Lung (tissue), 12 donors: ENCODE results near the gene VAMP8. TPM values are rescaled to one million over a fixed set of nuclear protein-coding genes. Genes with fewer than 3 reads are reported as not detected.

Experiments
- ATAC-seq: fragments of 200-7000 bp; cut with Tn5 transposase; one replicate; pipeline ENCODE4 v1.9.1; 2020; ENCODE audit warnings: moderate number of reproducible peaks; ENCODE audit not compliant: insufficient read depth, low FRiP score
- DNase-seq, 3 donors: peaks; one replicate each; pipeline ENCODE4 v3.0.0-alpha.2; 2013 to 2017
- H3K27ac ChIP-seq, 2 donors: one replicate each; pipeline ENCODE4 v1.5.1; 2013; ENCODE audit warnings: mild to moderate bottlenecking in 2 of 2, moderate library complexity in 2 of 2, control low read depth in 1 of 2, inconsistent platforms in 1 of 2, low read depth in 1 of 2, low read length in 1 of 2
- H3K27me3 ChIP-seq, 3 donors: one replicate each; pipeline ENCODE4 v1.5.1; 2013; ENCODE audit warnings: low read length in 2 of 3; ENCODE audit not compliant: control insufficient read depth in 3 of 3, insufficient read depth in 3 of 3
- H3K36me3 ChIP-seq, 4 donors: one replicate each; pipeline ENCODE4 v1.5.1; 2013; ENCODE audit warnings: low read length in 4 of 4, mild to moderate bottlenecking in 1 of 4, moderate library complexity in 1 of 4; ENCODE audit not compliant: control insufficient read depth in 4 of 4, insufficient read depth in 4 of 4
- H3K4me1 ChIP-seq, 5 donors: one replicate each; pipeline ENCODE4 v1.5.1; 2013; ENCODE audit warnings: low read length in 5 of 5, mild to moderate bottlenecking in 2 of 5, moderate library complexity in 1 of 5; ENCODE audit not compliant: control insufficient read depth in 5 of 5, insufficient read depth in 5 of 5
- H3K4me3 ChIP-seq: one replicate; pipeline ENCODE4 v1.5.1; 2013; ENCODE audit warnings: mild to moderate bottlenecking, control low read depth, moderate library complexity
- H3K9ac ChIP-seq, 2 donors: one replicate each; pipeline ENCODE4 v1.5.1; 2013; ENCODE audit warnings: low read length in 2 of 2, control low read depth in 1 of 2; ENCODE audit not compliant: insufficient read depth in 1 of 2
- H3K9me3 ChIP-seq, 4 donors: one replicate each; pipeline ENCODE4 v1.5.1; 2013; ENCODE audit warnings: low read length in 3 of 4, mild to moderate bottlenecking in 1 of 4, moderate library complexity in 1 of 4; ENCODE audit not compliant: control insufficient read depth in 4 of 4, insufficient read depth in 3 of 4
- CTCF ChIP-seq: IDR thresholded peaks from 2 replicates; pipeline ENCODE4 v1.5.1; 2012; ENCODE audit warnings: mild to moderate bottlenecking; ENCODE audit errors: control extremely low read depth, extremely low read depth
- WGBS, 2 donors: extraction: QIAGEN DNeasy Blood & Tissue Kit; methylation state at CpG; one replicate each; pipeline ENCODE4 v1.1.7; 2013; 5-methylcytosine and 5-hydroxymethylcytosine counted together
- polyA plus RNA-seq, 2 donors: library from polyadenylated mRNA; stranded (reverse); fragments of 200-250 nt; gene quantifications; one replicate each; pipeline ENCODE4 v1.2.1, GENCODE V29; 2013
- total RNA-seq, 2 donors: library from RNA; depleted of rRNA in 1 of 2; stranded (reverse); fragments of >200 nt in 1 of 2; gene quantifications; one replicate each; pipeline ENCODE4 v1.2.1, GENCODE V29; 2014 to 2021
- donor health status: control.
- donor health status: control.
- donor health status: Bipolar disorder and iron deficiency.
- donor health status: healthy.
- donor health status: DM: yes; HTN: yes; CAD: no.

The VAMP8 gene
- total and polyA plus RNA-seq, 4 donors, result 64.0 to 626 (median 320) TPM

GRCh38 chr2:85545780-85546240 is 31.6 kb upstream of the VAMP8 start:
- peaks cover 29 to 50% (median 36%) of the 10 kb centered on the region in 4 donors for H3K36me3 ChIP-seq
- no peak overlapping the region for H3K27ac ChIP-seq
- H3K9me3 ChIP-seq, result no peaks in the 10 kb centered on the region
- no peak overlapping the region for H3K9ac ChIP-seq
- DNase-seq, result no peak
- H3K4me3 ChIP-seq, result no peak overlapping the region
- WGBS, 2 donors, result 87 to 88% methylated on average over 5 of the region's 5 CpGs
- ATAC-seq, result no peak
- peaks cover 0 to 8% (median 2%) of the 10 kb centered on the region in 5 donors for H3K4me1 ChIP-seq
- H3K27me3 ChIP-seq, result no peaks in the 10 kb centered on the region
- TF ChIP-seq CTCF, result no peak

GRCh38 chr2:85547089-85547858 is 30.1 kb upstream of the VAMP8 start:
- Histone ChIP-seq H3K27ac (no peak overlapping the region), H3K9me3 (no peaks in the 10 kb centered on the region), H3K9ac (no peak overlapping the region), H3K36me3 (peaks cover 25 to 51% (median 32%) of the 10 kb centered on the region in 4 donors), H3K4me3 (no peak overlapping the region), H3K4me1 (peaks cover 0 to 2% (median 0%) of the 10 kb centered on the region in 5 donors), H3K27me3 (no peaks in the 10 kb centered on the region)
- DNase-seq (no peak), ATAC-seq (no peak)
- WGBS, 2 donors, result 93 to 96% methylated on average over 1 of the region's 1 CpG
- TF ChIP-seq CTCF, result no peak

GRCh38 chr2:85547859-85548607 is 29.4 kb upstream of the VAMP8 start:
- no peak overlapping the region for H3K4me3 ChIP-seq
- no peak overlapping the region for H3K9ac ChIP-seq
- H3K4me1 ChIP-seq, result no peaks in the 10 kb centered on the region
- ATAC-seq (no peak), DNase-seq (no peak)
- WGBS, 2 donors, result 79% methylated on average over 6 of the region's 6 CpGs
- TF ChIP-seq CTCF, result no peak
- H3K9me3 ChIP-seq, result no peaks in the 10 kb centered on the region
- peaks cover 25 to 50% (median 29%) of the 10 kb centered on the region in 4 donors for H3K36me3 ChIP-seq
- H3K27me3 ChIP-seq, result no peaks in the 10 kb centered on the region
- H3K27ac ChIP-seq, result no peak overlapping the region
